Kidney epithelial cell (primary cell): ENCODE measurements around the gene ZC3H18. TPM values are rescaled to one million over a fixed set of nuclear protein-coding genes. Genes with fewer than 3 reads are reported as not detected.

Source experiments
- DNase-seq: peaks from one replicate; pipeline ENCODE4 v3.0.0-alpha.2; 2010; ENCODE audit warnings: low read depth
- H3K27me3 ChIP-seq: 2 replicates; pipeline ENCODE4 v1.6.0; 2011; ENCODE audit warnings: low read length; ENCODE audit not compliant: control insufficient read depth, insufficient read depth
- H3K36me3 ChIP-seq: 2 replicates; pipeline ENCODE4 v1.5.1; 2011; ENCODE audit warnings: low read length; ENCODE audit not compliant: control insufficient read depth, insufficient read depth
- H3K4me3 ChIP-seq: 2 replicates; pipeline ENCODE4 v1.5.1; 2011; ENCODE audit warnings: low read depth, mild to moderate bottlenecking, control low read depth, low read length
- CTCF ChIP-seq: IDR thresholded peaks from 2 replicates; pipeline ENCODE4 v1.5.1; 2011; ENCODE audit warnings: mild to moderate bottlenecking, moderate library complexity, low read length, control low read depth, inconsistent platforms; ENCODE audit not compliant: insufficient read depth, poor library complexity, severe bottlenecking
- total RNA-seq: library from RNA; depleted of rRNA; stranded (reverse); fragments of >200 nt; gene quantifications from 2 replicates; pipeline ENCODE4 v1.2.3, GENCODE V29; 2015

The ZC3H18 gene
- total RNA-seq, 1 donor from 2014 or later: 20.2 TPM

- Histone ChIP-seq H3K27me3 (peaks cover under 1% of the 10 kb centered on the region), H3K36me3 (no peaks in the 10 kb centered on the region), H3K4me3 (no peak overlapping the region)
- peak; percentile 44 for TF ChIP-seq CTCF
- DNase-seq: no peak
Observed at GRCh38 chr16:88672776-88673175, 102.6 kb downstream of the ZC3H18 start.

- no peak for TF ChIP-seq CTCF
- H3K4me3 ChIP-seq: no peak overlapping the region
- DNase-seq: no peak
- H3K36me3 ChIP-seq: no peaks in the 10 kb centered on the region
- peaks cover 7% of the 10 kb centered on the region for H3K27me3 ChIP-seq
Observed at GRCh38 chr16:88673716-88674379, 103.6 kb downstream of the ZC3H18 start.

- H3K4me3 ChIP-seq: no peak overlapping the region
- TF ChIP-seq CTCF: no peak
- no peak for DNase-seq
- peaks cover 13% of the 10 kb centered on the region for H3K27me3 ChIP-seq
- H3K36me3 ChIP-seq: no peaks in the 10 kb centered on the region
Observed at GRCh38 chr16:88676502-88677242, 106.5 kb downstream of the ZC3H18 start.

GRCh38 chr16:88677721-88678120 lies 107.5 kb downstream of the ZC3H18 start:
- no peak for TF ChIP-seq CTCF
- no peak for DNase-seq
- no peak overlapping the region for H3K4me3 ChIP-seq
- H3K27me3 ChIP-seq: peaks cover 18% of the 10 kb centered on the region
- H3K36me3 ChIP-seq: no peaks in the 10 kb centered on the region

- Histone ChIP-seq H3K36me3 (no peaks in the 10 kb centered on the region), H3K4me3 (no peak overlapping the region), H3K27me3 (peaks cover 18% of the 10 kb centered on the region)
- no peak for DNase-seq
- no peak for TF ChIP-seq CTCF
Observed at GRCh38 chr16:88678224-88678979, 108.2 kb downstream of the ZC3H18 start.
